ENCODE measurements around the gene NNMT.

NNMT gene

GRCh38 chr11:114252767-114253166 is 43.4 kb upstream of the NNMT start:
- no peak overlapping the region for H3K27ac ChIP-seq
- no peaks in the 10 kb centered on the region for H3K36me3 ChIP-seq
- H3K9me3 ChIP-seq (ENCODE audit: severe bottlenecking), result no peaks in the 10 kb centered on the region
- H3K27me3 ChIP-seq (ENCODE audit: insufficient read depth, low read depth, severe bottlenecking), result no peaks in the 10 kb centered on the region
- no peak for DNase-seq
- no peak overlapping the region for H3K4me3 ChIP-seq (ENCODE audit: low read depth, low read length)
- TF ChIP-seq CTCF (IDR thresholded peaks at IDR 0.05; ENCODE audit: low read depth, low read length), result no peak

GRCh38 chr11:114253771-114254170 is 42.4 kb upstream of the NNMT start:
- Histone ChIP-seq H3K27ac (no peak overlapping the region), H3K36me3 (no peaks in the 10 kb centered on the region), H3K4me3 (ENCODE audit: low read depth, low read length) (no peak overlapping the region), H3K9me3 (ENCODE audit: severe bottlenecking) (no peaks in the 10 kb centered on the region), H3K27me3 (ENCODE audit: insufficient read depth, low read depth, severe bottlenecking) (no peaks in the 10 kb centered on the region)
- DNase-seq, result no peak
- no peak for TF ChIP-seq CTCF (IDR thresholded peaks at IDR 0.05; ENCODE audit: low read depth, low read length)

- Histone ChIP-seq H3K9me3 (ENCODE audit: severe bottlenecking) (no peaks in the 10 kb centered on the region), H3K4me3 (ENCODE audit: low read depth, low read length) (no peak overlapping the region), H3K36me3 (no peaks in the 10 kb centered on the region), H3K27ac (no peak overlapping the region), H3K27me3 (ENCODE audit: insufficient read depth, low read depth, severe bottlenecking) (no peaks in the 10 kb centered on the region)
- TF ChIP-seq CTCF (IDR thresholded peaks at IDR 0.05; ENCODE audit: low read depth, low read length), result no peak
- DNase-seq, result no peak
These were observed 41.5 kb upstream of the NNMT start for GRCh38 chr11:114254571-114255146.

DNA sequence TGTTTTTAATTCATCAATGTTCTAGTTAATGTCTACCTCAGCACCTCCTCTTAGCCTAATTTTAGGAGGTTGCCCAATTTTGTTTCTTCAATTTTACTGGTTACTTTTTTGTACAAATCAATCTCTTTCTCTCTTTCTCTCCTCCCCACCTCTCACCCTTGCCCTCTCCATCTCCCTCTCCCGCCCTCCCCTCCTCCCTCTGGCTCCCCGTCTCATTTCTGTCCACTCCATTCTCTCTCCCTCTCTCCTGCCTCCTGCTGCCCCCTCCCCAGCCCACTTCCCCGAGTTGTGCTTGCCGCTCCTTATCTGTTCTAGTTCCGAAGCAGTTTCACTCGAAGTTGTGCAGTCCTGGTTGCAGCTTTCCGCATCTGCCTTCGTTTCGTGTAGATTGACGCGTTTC is 40.9 kb upstream of the NNMT start:
- Histone ChIP-seq H3K9me3 (ENCODE audit: severe bottlenecking) (no peaks in the 10 kb centered on the region), H3K36me3 (no peaks in the 10 kb centered on the region), H3K27ac (no peak overlapping the region), H3K27me3 (ENCODE audit: insufficient read depth, low read depth, severe bottlenecking) (no peaks in the 10 kb centered on the region), H3K4me3 (ENCODE audit: low read depth, low read length) (no peak overlapping the region)
- no peak for TF ChIP-seq CTCF (IDR thresholded peaks at IDR 0.05; ENCODE audit: low read depth, low read length)
- DNase-seq, result no peak

GRCh38 chr11:114256176-114256966 is 39.8 kb upstream of the NNMT start:
- H3K36me3 ChIP-seq, result no peaks in the 10 kb centered on the region
- H3K27ac ChIP-seq, result peak overlapping the region; percentile 62
- peak; percentile 56 for DNase-seq
- no peak overlapping the region for H3K4me3 ChIP-seq (ENCODE audit: low read depth, low read length)
- no peak for TF ChIP-seq CTCF (IDR thresholded peaks at IDR 0.05; ENCODE audit: low read depth, low read length)
- no peaks in the 10 kb centered on the region for H3K9me3 ChIP-seq (ENCODE audit: severe bottlenecking)
- H3K27me3 ChIP-seq (ENCODE audit: insufficient read depth, low read depth, severe bottlenecking), result no peaks in the 10 kb centered on the region

DNA sequence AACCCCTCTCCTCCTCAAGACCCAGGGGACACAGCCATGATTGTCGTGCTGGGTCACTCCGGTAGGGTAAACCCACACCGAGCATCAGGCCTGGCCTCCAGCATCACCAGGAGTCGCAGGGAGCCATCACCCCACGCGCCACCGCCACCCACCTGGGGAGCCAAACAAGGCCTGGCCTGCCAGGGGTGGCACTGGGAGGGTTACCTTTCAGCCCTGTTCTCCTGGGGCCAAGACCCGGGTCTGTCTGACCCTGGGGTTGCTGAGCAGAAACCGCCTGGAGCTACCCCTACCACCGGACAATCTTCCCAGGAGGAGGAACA is 39.3 kb upstream of the NNMT start:
- TF ChIP-seq CTCF (IDR thresholded peaks at IDR 0.05; ENCODE audit: low read depth, low read length), result no peak
- Histone ChIP-seq H3K36me3 (no peaks in the 10 kb centered on the region), H3K4me3 (ENCODE audit: low read depth, low read length) (no peak overlapping the region), H3K9me3 (ENCODE audit: severe bottlenecking) (no peaks in the 10 kb centered on the region), H3K27me3 (ENCODE audit: insufficient read depth, low read depth, severe bottlenecking) (no peaks in the 10 kb centered on the region), H3K27ac (peak overlapping the region; percentile 62)
- no peak for DNase-seq

All from WERI-Rb-1 (cell line).